OCI-LY7 (cell line): Measurements from ENCODE around the gene PTPRE. TPM values are rescaled to one million over a fixed set of nuclear protein-coding genes. Genes with fewer than 3 reads are reported as not detected.

Experiments used
- BruUV-seq: library from RNA; stranded (reverse); fragments of 400-500 nt; replicated peaks from 2 replicates; lab custom pipeline; 2021; lab: Mats Ljungman, UMichigan
- CTCF ChIA-PET: fragments of 300-600 bp; sonication (Branson Sonifier 250); formaldehyde crosslinking; loops from one replicate; lab custom pipeline; 2022; ENCODE audit warnings: antibody characterized with exemption; ENCODE audit not compliant: unreplicated experiment; lab: Charles Lee
- POLR2A ChIA-PET: fragments of 300-600 bp; sonication (Branson Sonifier 250); formaldehyde crosslinking; loops from one replicate; lab custom pipeline; 2022; ENCODE audit warnings: antibody characterized with exemption; lab: Charles Lee
- DNase-seq: peaks from one replicate; pipeline ENCODE4 v3.0.0-alpha.2; 2015; ENCODE audit warnings: low spot score
- H2AFZ ChIP-seq: fragments of 200-600 bp; sonication (generic), shearing (Covaris generic); 2 replicates; pipeline ENCODE4 v1.6.1; 2014; ENCODE audit warnings: mild to moderate bottlenecking, antibody characterized with exemption, low read length, moderate library complexity
- H3K27ac ChIP-seq: fragments of 200-600 bp; sonication (generic); 2 replicates; pipeline ENCODE4 v1.5.1; 2014; ENCODE audit warnings: mixed run types, low read depth, mild to moderate bottlenecking, moderate library complexity, low read length, inconsistent platforms; ENCODE audit not compliant: poor library complexity, severe bottlenecking
- H3K36me3 ChIP-seq: fragments of 200-600 bp; sonication (generic); 2 replicates; pipeline ENCODE4 v1.6.1; 2014; ENCODE audit warnings: mild to moderate bottlenecking, antibody characterized with exemption, low read length, moderate library complexity, mixed read lengths; ENCODE audit not compliant: insufficient read depth
- H3K4me1 ChIP-seq: fragments of 200-600 bp; sonication (generic); 2 replicates; pipeline ENCODE4 v1.5.1; 2014; ENCODE audit warnings: mild to moderate bottlenecking, low read length; ENCODE audit not compliant: insufficient read depth, poor library complexity, severe bottlenecking
- H3K4me2 ChIP-seq: fragments of 200-600 bp; sonication (generic); 2 replicates; pipeline ENCODE4 v1.6.1; 2014; ENCODE audit warnings: mild to moderate bottlenecking, low read length
- H3K4me3 ChIP-seq: fragments of 200-600 bp; sonication (generic); 2 replicates; pipeline ENCODE4 v1.5.1; 2014; ENCODE audit warnings: mild to moderate bottlenecking, low read depth, low read length; ENCODE audit not compliant: poor library complexity, severe bottlenecking
- H3K79me2 ChIP-seq: fragments of 200-600 bp; sonication (generic); 2 replicates; pipeline ENCODE4 v1.6.1; 2016; ENCODE audit warnings: low read depth, mild to moderate bottlenecking, low read length, moderate library complexity, mixed read lengths; ENCODE audit not compliant: insufficient read depth
- H3K9me2 ChIP-seq: fragments of 200-600 bp; sonication (generic); 2 replicates; pipeline ENCODE4 v1.6.1; 2016; ENCODE audit warnings: mild to moderate bottlenecking, low read length, mixed read lengths; ENCODE audit not compliant: insufficient read depth
- H3K9me3 ChIP-seq: fragments of 200-600 bp; sonication (generic); 2 replicates; pipeline ENCODE4 v1.6.1; 2014; ENCODE audit warnings: mild to moderate bottlenecking, mixed run types, low read length, mixed read lengths
- H4K20me1 ChIP-seq: fragments of 200-600 bp; sonication (generic); 2 replicates; pipeline ENCODE4 v1.6.1; 2014; ENCODE audit warnings: mild to moderate bottlenecking, antibody characterized with exemption, low read length, moderate library complexity, mixed read lengths; ENCODE audit not compliant: insufficient read depth
- CTCF ChIP-seq: fragments of 200-600 bp; sonication (generic); conservative IDR thresholded peaks from 2 replicates; pipeline ENCODE4 v1.5.1; 2014; ENCODE audit warnings: mild to moderate bottlenecking, antibody characterized with exemption, low read length, moderate library complexity, mixed read lengths
- EZH2phosphoT487 ChIP-seq: fragments of 200-600 bp; sonication (generic); IDR thresholded peaks from 2 replicates; pipeline ENCODE4 v1.6.1; 2018; ENCODE audit warnings: low read depth, borderline replicate concordance, mild to moderate bottlenecking, mixed run types, antibody characterized with exemption, low read length, moderate library complexity, mixed read lengths
- intact Hi-C: fragments of 100-400 bp; cut with micrococcal nuclease; formaldehyde crosslinking; loops from one replicate; pipeline ENCODE4 v1.10.0; 2022; ENCODE audit not compliant: unreplicated experiment
- total RNA-seq, 2 experiments: library from RNA; depleted of rRNA in 1 of 2; stranded (reverse); fragments of >200 nt in 1 of 2; shearing (Covaris generic) in 1 of 2; gene quantifications; 2 replicates each; pipeline ENCODE4 v1.2.3, GENCODE V29; 2014 to 2022

PTPRE gene
- total RNA-seq, 2 experiments from 2014 or later: 6.8 to 8.3 TPM

DNA sequence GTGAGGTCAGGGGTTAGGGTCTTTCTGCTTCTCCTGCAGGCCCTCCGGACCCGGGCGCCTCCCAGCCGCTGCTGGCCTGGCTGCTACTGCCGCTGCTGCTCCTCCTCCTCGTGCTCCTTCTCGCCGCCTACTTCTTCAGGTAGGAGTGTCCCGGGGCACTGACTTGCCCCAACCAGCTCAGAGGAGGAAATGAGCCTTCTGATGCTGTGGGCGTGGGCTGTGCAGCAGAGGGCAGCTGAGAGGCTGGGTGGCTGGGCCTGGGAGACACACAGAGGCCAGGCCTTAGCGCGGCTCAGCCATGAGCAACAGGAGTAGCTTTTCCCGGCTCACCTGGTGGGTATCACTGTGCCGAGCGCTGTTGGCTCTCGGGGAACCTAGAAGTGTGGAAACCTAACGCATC is 140.4 kb downstream of the PTPRE start:
- peak overlapping the region; percentile 79 for H3K4me3 ChIP-seq
- 0 out of 2 replicates have a peak, but pooled peaks cover 5% of the 10 kb centered on the region for H4K20me1 ChIP-seq
- H2AFZ ChIP-seq: peak overlapping the region; percentile 38; the same call in 1 of the 2 replicates
- no TSS peak for BruUV-seq
- POLR2A ChIA-PET: interaction anchor here (0.5 to 3.1 kb wide), 5 partner anchors 9 to 193 kb away, joined by 3 to 37 read pairs (median 3); no protein-coding TSS in a partner anchor
- CTCF ChIA-PET: interaction anchor here (0.6 to 2.5 kb wide), 7 partner anchors 11 to 290 kb away, joined by 3 to 17 read pairs (median 4); no protein-coding TSS in a partner anchor
- peak; percentile 87 for DNase-seq
- H3K36me3 ChIP-seq: no peaks in the 10 kb centered on the region
- peaks cover 42% of the 10 kb centered on the region for H3K4me1 ChIP-seq
- intact Hi-C loops: no loop called here
- TF ChIP-seq CTCF: no peak
- TF ChIP-seq EZH2phosphoT487: no peak
- peak overlapping the region; percentile 100 for H3K4me2 ChIP-seq
- no peaks in the 10 kb centered on the region for H3K9me2 ChIP-seq
- H3K9me3 ChIP-seq: no peaks in the 10 kb centered on the region
- H3K27ac ChIP-seq: peak overlapping the region; percentile 75
- H3K79me2 ChIP-seq: no peaks in the 10 kb centered on the region

DNA sequence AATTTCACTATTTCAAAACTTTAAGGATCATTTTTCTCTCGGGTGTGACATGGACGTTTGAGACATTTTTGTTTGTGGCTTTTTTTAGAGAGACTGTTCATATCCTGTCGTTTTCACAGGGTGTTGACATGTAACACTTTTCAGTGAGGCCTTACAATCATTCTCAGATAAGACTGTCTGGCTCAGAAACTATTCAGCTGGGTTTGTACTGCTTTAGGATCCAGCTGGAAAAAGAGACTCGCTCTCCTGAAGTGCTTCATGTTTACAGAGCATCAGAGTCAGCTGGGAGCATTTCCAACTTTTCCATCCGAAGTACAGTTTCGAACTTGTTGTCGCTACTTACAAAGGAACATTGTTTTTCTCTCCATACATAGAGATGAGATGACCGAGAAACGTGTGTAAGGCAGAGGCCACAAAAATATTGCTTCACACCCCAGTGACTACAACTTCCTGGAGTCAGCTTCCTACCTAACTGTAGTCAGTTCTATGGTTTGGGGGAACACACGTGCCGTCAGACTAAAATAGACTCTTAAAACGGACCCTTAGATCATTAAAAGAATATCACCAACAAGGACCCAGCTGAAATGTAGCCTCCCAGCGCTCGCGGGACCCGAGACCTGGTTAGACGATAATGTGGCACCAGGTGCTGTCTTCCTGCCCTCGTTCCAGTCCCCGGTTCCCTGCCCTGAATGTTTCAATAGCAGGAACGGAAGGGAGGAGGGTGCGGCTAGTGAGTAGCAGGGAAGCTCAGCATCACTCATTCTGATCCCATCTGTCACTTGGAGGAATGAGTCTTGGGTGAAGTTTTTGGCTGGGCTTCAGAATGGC is 141.3 kb downstream of the PTPRE start:
- POLR2A ChIA-PET: interaction anchor here (0.5 to 3.1 kb wide), 6 partner anchors 8 to 194 kb away, joined by 3 to 37 read pairs (median 4); no protein-coding TSS in a partner anchor
- H3K9me2 ChIP-seq: no peaks in the 10 kb centered on the region
- peak overlapping the region; percentile 75 for H3K27ac ChIP-seq
- peak overlapping the region; percentile 79 for H3K4me3 ChIP-seq
- no peaks in the 10 kb centered on the region for H3K9me3 ChIP-seq
- peak overlapping the region; percentile 38 for H2AFZ ChIP-seq
- H3K4me1 ChIP-seq: peaks cover 42% of the 10 kb centered on the region
- 0 out of 2 replicates have a peak, but pooled peaks cover 3% of the 10 kb centered on the region for H3K36me3 ChIP-seq
- TSS peak; percentile 89 for BruUV-seq
- intact Hi-C loops: loop anchor here (1.0 kb wide), 1 partner anchor 15 kb away; no protein-coding TSS in a partner anchor
- no peaks in the 10 kb centered on the region for H3K79me2 ChIP-seq
- TF ChIP-seq CTCF (no peak), EZH2phosphoT487 (no peak)
- DNase-seq: peak; percentile 74
- CTCF ChIA-PET: interaction anchor here (1.0 to 2.5 kb wide), 7 partner anchors 11 to 291 kb away, joined by 3 to 17 read pairs (median 4); no protein-coding TSS in a partner anchor
- H3K4me2 ChIP-seq: peak overlapping the region; percentile 100
- 0 out of 2 replicates have a peak, but pooled peaks cover 5% of the 10 kb centered on the region for H4K20me1 ChIP-seq
